ENCODE measurements around the gene KCTD14.
A peak's percentile ranks its signal among the peaks of the same experiment; 100 is the strongest.

The KCTD14 gene

GRCh38 chr11:78011301-78011700 is 11.8 kb downstream of the KCTD14 start:
- DNase-seq (ENCODE audit: low spot score) = no peak
- in situ Hi-C loops (cut with MboI; ENCODE audit: low sequenced_read_pairs, unreplicated experiment) = no loop called here
- no peak for TF ChIP-seq CTCF (IDR thresholded peaks at IDR 0.05; ENCODE audit: borderline replicate concordance, control extremely low read depth, extremely low read depth, insufficient read depth, missing control alignments)

DNA sequence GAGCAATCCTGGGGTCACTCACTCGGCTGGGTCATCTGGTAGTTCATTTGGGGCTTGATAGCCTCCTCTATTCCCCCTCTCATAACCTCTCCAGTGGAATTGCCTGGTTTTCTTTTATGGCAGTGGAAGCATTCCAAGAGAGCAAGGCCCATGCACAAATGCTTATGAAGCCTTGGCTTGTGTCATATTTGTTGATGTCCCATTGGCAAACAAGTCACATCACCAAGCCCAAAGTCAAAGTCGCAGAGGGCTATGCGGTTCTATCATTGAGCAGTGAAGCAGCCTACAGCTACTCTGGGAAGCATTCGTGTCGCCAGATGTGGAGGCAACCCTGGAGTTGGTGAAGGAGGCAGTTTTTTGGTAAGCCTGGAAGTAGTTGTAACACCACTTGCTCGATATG is 12.3 kb downstream of the KCTD14 start:
- TF ChIP-seq CTCF (IDR thresholded peaks at IDR 0.05; ENCODE audit: borderline replicate concordance, control extremely low read depth, extremely low read depth, insufficient read depth, missing control alignments) = no peak
- no peak for DNase-seq (ENCODE audit: low spot score)
- in situ Hi-C loops (cut with MboI; ENCODE audit: low sequenced_read_pairs, unreplicated experiment) = no loop called here

- no peak for DNase-seq (ENCODE audit: low spot score)
- no peak for TF ChIP-seq CTCF (IDR thresholded peaks at IDR 0.05; ENCODE audit: borderline replicate concordance, control extremely low read depth, extremely low read depth, insufficient read depth, missing control alignments)
- in situ Hi-C loops (cut with MboI; ENCODE audit: low sequenced_read_pairs, unreplicated experiment) = no loop called here
These were observed 12.8 kb downstream of the KCTD14 start for GRCh38 chr11:78010304-78010703.

DNA sequence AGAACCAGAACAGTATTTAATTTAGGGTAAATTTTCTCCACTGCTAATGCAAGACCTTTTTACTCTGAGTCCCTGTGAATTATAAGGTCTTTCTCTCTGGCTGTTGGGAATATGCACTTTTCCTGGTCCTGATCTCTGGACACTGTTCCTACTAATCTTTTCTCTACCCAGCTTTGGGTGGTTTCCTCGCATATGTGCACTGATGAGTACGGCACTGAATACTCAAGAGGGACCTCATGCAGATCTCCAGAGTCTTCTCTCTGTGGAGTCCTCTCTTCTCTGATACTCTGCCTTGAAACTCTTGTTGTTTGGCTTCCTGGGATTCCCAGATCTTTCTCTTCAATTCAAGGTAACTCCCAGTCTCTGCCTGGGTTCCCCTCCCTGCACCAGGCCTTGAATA is 14.0 kb downstream of the KCTD14 start:
- TF ChIP-seq CTCF (IDR thresholded peaks at IDR 0.05; ENCODE audit: borderline replicate concordance, control extremely low read depth, extremely low read depth, insufficient read depth, missing control alignments) = no peak
- DNase-seq (ENCODE audit: low spot score) = no peak
- in situ Hi-C loops (cut with MboI; ENCODE audit: low sequenced_read_pairs, unreplicated experiment) = no loop called here

DNA sequence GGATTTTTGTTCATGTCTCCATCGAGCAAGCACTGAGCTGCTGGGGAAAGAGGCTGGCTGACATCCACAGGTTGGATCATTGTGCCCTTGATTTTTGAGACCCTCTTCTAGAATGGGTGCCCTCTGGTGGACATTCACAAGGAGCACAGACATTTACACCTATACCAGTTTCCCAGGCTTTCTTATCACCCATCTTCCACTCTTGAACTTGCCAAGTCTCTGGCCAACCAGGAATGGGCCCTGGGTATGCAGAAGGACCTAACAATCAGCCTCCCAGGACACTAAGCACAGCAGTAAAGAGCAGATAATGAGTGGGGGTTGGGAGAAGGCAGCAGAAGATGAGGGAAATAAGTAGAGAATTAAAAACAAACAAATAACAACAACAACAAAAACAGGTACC is 22.9 kb downstream of the KCTD14 start:
- peak; percentile 60 for DNase-seq (ENCODE audit: low spot score)
- TF ChIP-seq CTCF (IDR thresholded peaks at IDR 0.05; ENCODE audit: borderline replicate concordance, control extremely low read depth, extremely low read depth, insufficient read depth, missing control alignments) = peak; percentile 59
- in situ Hi-C loops (cut with MboI; ENCODE audit: low sequenced_read_pairs, unreplicated experiment) = no loop called here

GRCh38 chr11:77999446-78000030 is 23.5 kb downstream of the KCTD14 start:
- in situ Hi-C loops (cut with MboI; ENCODE audit: low sequenced_read_pairs, unreplicated experiment) = no loop called here

More at GRCh38 chr11:77999446-78000030, 23.5 kb downstream of the KCTD14 start:
- no peak for TF ChIP-seq CTCF (IDR thresholded peaks at IDR 0.05; ENCODE audit: borderline replicate concordance, control extremely low read depth, extremely low read depth, insufficient read depth, missing control alignments)
- DNase-seq (ENCODE audit: low spot score) = no peak
